ENCODE data around the gene SLC38A7. TPM values are rescaled to one million over a fixed set of nuclear protein-coding genes. Genes with fewer than 3 reads are reported as not detected.
"Not testable (repeated sequence)": the region's sequence is repeated elsewhere in the genome, so short reads cannot be mapped to it uniquely, and the experiment has no call there.

SLC38A7 gene
- total RNA-seq, 2 donors from 2014 or later = 20.8 to 21.4 TPM

GRCh38 chr16:58644765-58645487 lies 39.6 kb downstream of the SLC38A7 start:
- intact Hi-C loops (cut with DNase I) = no loop called here
- DNase-seq = no peak
- no peak for ATAC-seq

GRCh38 chr16:58644108-58644507 lies 40.5 kb downstream of the SLC38A7 start:
- no peak for ATAC-seq
- DNase-seq = no peak
- intact Hi-C loops (cut with DNase I) = no loop called here

GRCh38 chr16:58640949-58641348 lies 43.6 kb downstream of the SLC38A7 start:
- DNase-seq = no peak
- no peak for ATAC-seq
- intact Hi-C loops (cut with DNase I) = no loop called here

GRCh38 chr16:58639836-58640235 lies 44.7 kb downstream of the SLC38A7 start:
- intact Hi-C loops (cut with DNase I) = loop anchor here in 1 of 2 donors (10.0 kb wide), 2 partner anchors 125 to 305 kb away; partner anchors contain the start of gene SETD6
- ATAC-seq = no peak

GRCh38 chr16:58639230-58639629 lies 45.3 kb downstream of the SLC38A7 start:
- ATAC-seq (no peak), DNase-seq (no peak)
- intact Hi-C loops (cut with DNase I) = loop anchor here in 1 of 2 donors (10.0 kb wide), 2 partner anchors 124 to 304 kb away; partner anchors contain the start of gene SETD6

More at GRCh38 chr16:58639836-58640235, 44.7 kb downstream of the SLC38A7 start:
- DNase-seq = no peak

- DNase-seq (peak; percentile 44), ATAC-seq (peak; percentile 81 to 92)
- intact Hi-C loops (cut with DNase I) = loop anchor here in 1 of 2 donors (10.0 kb wide), 2 partner anchors 124 to 304 kb away; partner anchors contain the start of gene SETD6
These were observed 46.2 kb downstream of the SLC38A7 start for GRCh38 chr16:58638148-58639036.

GRCh38 chr16:58637021-58637420 lies 47.5 kb downstream of the SLC38A7 start:
- intact Hi-C loops (cut with DNase I) = loop anchor here in 1 of 2 donors (10.0 kb wide), 2 partner anchors 122 to 302 kb away; partner anchors contain the start of gene SETD6
- ATAC-seq, DNase-seq: not testable (repeated sequence)

GRCh38 chr16:58636466-58636865 lies 48.1 kb downstream of the SLC38A7 start:
- intact Hi-C loops (cut with DNase I) = loop anchor here in 1 of 2 donors (10.0 kb wide), 2 partner anchors 122 to 302 kb away; partner anchors contain the start of gene SETD6
- ATAC-seq (no peak), DNase-seq (no peak)

- no peak for ATAC-seq
- intact Hi-C loops (cut with DNase I) = loop anchor here in 1 of 2 donors (10.0 kb wide), 2 partner anchors 121 to 301 kb away; partner anchors contain the start of gene SETD6
- no peak for DNase-seq
These were observed 49.1 kb downstream of the SLC38A7 start for GRCh38 chr16:58635502-58635901.

- intact Hi-C loops (cut with DNase I) = loop anchor here in 1 of 2 donors (10.0 kb wide), 2 partner anchors 120 to 300 kb away; partner anchors contain the start of gene SETD6
- no peak for ATAC-seq
- no peak for DNase-seq
These were observed 50.2 kb downstream of the SLC38A7 start for GRCh38 chr16:58634265-58634802.

- DNase-seq (peak; percentile 97), ATAC-seq (peak; percentile 95 to 96)
- intact Hi-C loops (cut with DNase I) = loop anchor here in 1 of 2 donors (10.0 kb wide), 2 partner anchors 115 to 295 kb away; partner anchors contain the start of gene SETD6
These were observed 54.6 kb downstream of the SLC38A7 start, which contains the start of gene CNOT1 for GRCh38 chr16:58629733-58630640. Gene CNOT1, minus strand, starts transcription at chr16:58629826. Its CDS starts 30,489 bp downstream, at chr16:58599337.

GRCh38 chr16:58628845-58629732 lies 55.5 kb downstream of the SLC38A7 start:
- ATAC-seq (peak; percentile 39 to 60), DNase-seq (peak; percentile 60)
- intact Hi-C loops (cut with DNase I) = no loop called here

- intact Hi-C loops (cut with DNase I) = no loop called here
- no peak for ATAC-seq
- DNase-seq = no peak
These were observed 60.4 kb downstream of the SLC38A7 start for GRCh38 chr16:58624209-58624608.

GRCh38 chr16:58620396-58620795 lies 64.2 kb downstream of the SLC38A7 start:
- DNase-seq (no peak), ATAC-seq (no peak)
- intact Hi-C loops (cut with DNase I) = no loop called here

GRCh38 chr16:58615280-58615679 lies 69.3 kb downstream of the SLC38A7 start:
- ATAC-seq = no peak

More at GRCh38 chr16:58615280-58615679, 69.3 kb downstream of the SLC38A7 start:
- intact Hi-C loops (cut with DNase I) = no loop called here
- DNase-seq = no peak
